Activated naive CD8-positive, alpha-beta T cell treated with anti-CD3 and anti-CD28 coated beads, Interleukin-2, amount 50 U/mL, for 16 hours (primary cell): ENCODE results near the gene ALDH18A1.
"Not testable (repeated sequence)": the region's sequence is repeated elsewhere in the genome, so short reads cannot be mapped to it uniquely, and the experiment has no call there.

Experiments
- DNase-seq: peaks from one replicate; pipeline ENCODE4 v3.0.0-alpha.2; 2020; ENCODE audit warnings: low read depth, low spot score

ALDH18A1 gene

GRCh38 chr10:95650232-95650631 lies 6.3 kb downstream of the ALDH18A1 start:
- no peak for DNase-seq

- DNase-seq = no peak
Observed at GRCh38 chr10:95648138-95648537, 8.4 kb downstream of the ALDH18A1 start.

GRCh38 chr10:95646160-95646559 lies 10.4 kb downstream of the ALDH18A1 start:
- no peak for DNase-seq

GRCh38 chr10:95644901-95645300 lies 11.6 kb downstream of the ALDH18A1 start:
- DNase-seq = no peak

GRCh38 chr10:95640891-95641315 lies 15.6 kb downstream of the ALDH18A1 start:
- DNase-seq = no peak

GRCh38 chr10:95637911-95638310 lies 18.6 kb downstream of the ALDH18A1 start:
- DNase-seq = no peak

- DNase-seq = no peak
Observed at GRCh38 chr10:95637140-95637539, 19.4 kb downstream of the ALDH18A1 start.

- DNase-seq = no peak
Observed at GRCh38 chr10:95635319-95635733, 21.2 kb downstream of the ALDH18A1 start.

GRCh38 chr10:95628786-95629185 lies 27.7 kb downstream of the ALDH18A1 start:
- no peak for DNase-seq

GRCh38 chr10:95626500-95626899 lies 30.0 kb downstream of the ALDH18A1 start:
- DNase-seq = no peak

GRCh38 chr10:95620415-95620814 lies 36.1 kb downstream of the ALDH18A1 start:
- not testable (repeated sequence) for DNase-seq

- DNase-seq = no peak
Observed at GRCh38 chr10:95618101-95618500, 38.4 kb downstream of the ALDH18A1 start.

GRCh38 chr10:95616446-95616845 lies 40.1 kb downstream of the ALDH18A1 start:
- no peak for DNase-seq

GRCh38 chr10:95613330-95613729 lies 43.2 kb downstream of the ALDH18A1 start:
- DNase-seq = no peak

GRCh38 chr10:95610727-95611126 lies 45.8 kb downstream of the ALDH18A1 start:
- DNase-seq = no peak

- DNase-seq = no peak
Observed at GRCh38 chr10:95606922-95607321, 49.6 kb downstream of the ALDH18A1 start.

- no peak for DNase-seq
Observed at GRCh38 chr10:95605163-95605562, 51.3 kb downstream of the ALDH18A1 start.

GRCh38 chr10:95604630-95605029 lies 51.9 kb downstream of the ALDH18A1 start:
- DNase-seq = no peak

- DNase-seq = no peak
Observed at GRCh38 chr10:95602382-95602781, 54.1 kb downstream of the ALDH18A1 start.

GRCh38 chr10:95601116-95601719 lies 55.3 kb downstream of the ALDH18A1 start:
- DNase-seq = no peak

GRCh38 chr10:95600158-95600557 lies 56.4 kb downstream of the ALDH18A1 start:
- DNase-seq = no peak

- DNase-seq = no peak
Observed at GRCh38 chr10:95597788-95598187, 58.7 kb downstream of the ALDH18A1 start.

- DNase-seq = no peak
Observed at GRCh38 chr10:95588025-95588424, 68.5 kb downstream of the ALDH18A1 start.
